Measurements from ENCODE around the gene EIF4G3. TPM values are rescaled to one million over a fixed set of nuclear protein-coding genes. Genes with fewer than 3 reads are reported as not detected.

Gene EIF4G3
- total RNA-seq, 1 experiment from 2014 or later: 86.8 TPM

DNA sequence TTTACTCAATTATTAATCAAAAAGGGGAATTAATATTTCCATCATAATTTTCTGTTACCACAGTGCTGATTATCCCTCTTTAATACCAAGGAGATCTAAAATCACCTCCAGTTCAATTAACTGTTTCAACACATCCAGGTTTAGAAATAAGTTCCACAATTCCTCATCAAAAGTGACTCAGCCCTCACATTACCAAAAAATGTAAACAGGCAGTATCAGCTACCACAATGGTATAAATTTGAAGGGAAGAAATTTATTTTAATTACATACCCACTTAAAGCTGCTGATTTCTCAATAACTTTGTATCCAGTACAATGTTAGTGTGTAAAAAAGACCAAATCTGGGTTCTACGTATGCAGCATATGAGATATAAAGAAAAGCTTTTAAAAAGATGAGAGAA, 51.9 kb downstream of the EIF4G3 start:
- Histone ChIP-seq H3K27ac (ENCODE audit: low read depth, low read length, poor library complexity, severe bottlenecking) (no peak overlapping the region), H3K4me3 (ENCODE audit: low read depth, low read length, poor library complexity, severe bottlenecking) (no peak overlapping the region), H3K27me3 (replicated peaks; ENCODE audit: insufficient read depth, low read depth, low read length, poor library complexity) (no peaks in the 10 kb centered on the region), H3K4me1 (ENCODE audit: insufficient read depth, low read length, poor library complexity, severe bottlenecking) (no peaks in the 10 kb centered on the region), H3K36me3 (ENCODE audit: insufficient read depth, low read length, poor library complexity, severe bottlenecking) (peaks cover 2% of the 10 kb centered on the region), H3K9me3 (ENCODE audit: low read depth, low read length, poor library complexity, severe bottlenecking) (no peaks in the 10 kb centered on the region)
- intact Hi-C loops (cut with micrococcal nuclease; ENCODE audit: unreplicated experiment): no loop called here
- TF ChIP-seq CTCF (conservative IDR thresholded peaks at IDR 0.05; ENCODE audit: low read depth, low read length): no peak
- no TSS peak for BruUV-seq (replicated peaks)
- CTCF ChIA-PET: no interaction called here
- POLR2A ChIA-PET (ENCODE audit: low non-redundant PET): no interaction called here
- DNase-seq (ENCODE audit: low spot score): no peak

- no peaks in the 10 kb centered on the region for H3K9me3 ChIP-seq (ENCODE audit: low read depth, low read length, poor library complexity, severe bottlenecking)
- no TSS peak for BruUV-seq (replicated peaks)
- POLR2A ChIA-PET (ENCODE audit: low non-redundant PET): no interaction called here
Observed at GRCh38 chr1:21123287-21123948, 53.3 kb downstream of the EIF4G3 start.

GRCh38 chr1:21121764-21122471, 54.8 kb downstream of the EIF4G3 start:
- no TSS peak for BruUV-seq (replicated peaks)

More at GRCh38 chr1:21123287-21123948, 53.3 kb downstream of the EIF4G3 start:
- H3K4me1 ChIP-seq (ENCODE audit: insufficient read depth, low read length, poor library complexity, severe bottlenecking): no peaks in the 10 kb centered on the region
- CTCF ChIA-PET: no interaction called here
- intact Hi-C loops (cut with micrococcal nuclease; ENCODE audit: unreplicated experiment): no loop called here
- peaks cover 2% of the 10 kb centered on the region for H3K36me3 ChIP-seq (ENCODE audit: insufficient read depth, low read length, poor library complexity, severe bottlenecking)
- TF ChIP-seq EZH2 (IDR thresholded peaks at IDR 0.05; ENCODE audit: borderline replicate concordance, low read depth, low read length, poor library complexity, severe bottlenecking) (no peak), CTCF (conservative IDR thresholded peaks at IDR 0.05; ENCODE audit: low read depth, low read length) (no peak)
- no peak overlapping the region for H3K27ac ChIP-seq (ENCODE audit: low read depth, low read length, poor library complexity, severe bottlenecking)
- no peaks in the 10 kb centered on the region for H3K27me3 ChIP-seq (replicated peaks; ENCODE audit: insufficient read depth, low read depth, low read length, poor library complexity)
- H3K4me3 ChIP-seq (ENCODE audit: low read depth, low read length, poor library complexity, severe bottlenecking): no peak overlapping the region
- DNase-seq (ENCODE audit: low spot score): no peak

More at GRCh38 chr1:21121764-21122471, 54.8 kb downstream of the EIF4G3 start:
- Histone ChIP-seq H3K27me3 (replicated peaks; ENCODE audit: insufficient read depth, low read depth, low read length, poor library complexity) (no peaks in the 10 kb centered on the region), H3K4me1 (ENCODE audit: insufficient read depth, low read length, poor library complexity, severe bottlenecking) (peaks cover 6% of the 10 kb centered on the region), H3K27ac (ENCODE audit: low read depth, low read length, poor library complexity, severe bottlenecking) (no peak overlapping the region), H3K9me3 (ENCODE audit: low read depth, low read length, poor library complexity, severe bottlenecking) (no peaks in the 10 kb centered on the region), H3K36me3 (ENCODE audit: insufficient read depth, low read length, poor library complexity, severe bottlenecking) (peaks cover 2% of the 10 kb centered on the region), H3K4me3 (ENCODE audit: low read depth, low read length, poor library complexity, severe bottlenecking) (no peak overlapping the region)
- no peak for DNase-seq (ENCODE audit: low spot score)
- POLR2A ChIA-PET (ENCODE audit: low non-redundant PET): no interaction called here
- intact Hi-C loops (cut with micrococcal nuclease; ENCODE audit: unreplicated experiment): no loop called here
- CTCF ChIA-PET: no interaction called here
- no peak for TF ChIP-seq EZH2 (IDR thresholded peaks at IDR 0.05; ENCODE audit: borderline replicate concordance, low read depth, low read length, poor library complexity, severe bottlenecking)
- no peak for TF ChIP-seq CTCF (conservative IDR thresholded peaks at IDR 0.05; ENCODE audit: low read depth, low read length)

Data from A673 (cell line).